Pancreas (tissue), 10 donors: ENCODE results near the gene PPARA. TPM values are rescaled to one million over a fixed set of nuclear protein-coding genes. Genes with fewer than 3 reads are reported as not detected.
A peak's percentile ranks its signal among the peaks of the same experiment; 100 is the strongest.

Experiments used
- ATAC-seq, 4 donors: fragments of 200-7000 bp; cut with Tn5 transposase; one replicate each; pipeline versions ENCODE4 v1.8.0 to v1.9.1; 2020; ENCODE audit warnings: mild to moderate bottlenecking in 4 of 4, moderate library complexity in 4 of 4
- DNase-seq, 6 donors: peaks; one replicate each; pipeline ENCODE4 v3.0.0-alpha.2; 2020
- FAIRE-seq: peaks from 2 replicates; lab custom pipeline; 2012; peaks lifted over from hg19 to GRCh38; lab: Jason Lieb, UNC
- H3K27ac ChIP-seq, 4 donors: fragments of 200-600 bp; sonication (generic); 1 replicate in 3 of 4; 2 replicates in 1 of 4; pipeline versions ENCODE4 v1.5.0 to v1.8.0; 2020
- H3K27me3 ChIP-seq, 4 donors: fragments of 200-600 bp; one replicate each; pipeline ENCODE4 v1.8.0; 2021
- H3K36me3 ChIP-seq, 3 donors: fragments of 200-600 bp; sonication (generic) in 1 of 3; one replicate each; pipeline versions ENCODE4 v1.5.0 to v1.8.0; 2020 to 2021
- H3K4me1 ChIP-seq, 3 donors: fragments of 200-600 bp; one replicate each; pipeline ENCODE4 v1.8.0; 2021
- H3K4me3 ChIP-seq, 4 donors: fragments of 200-600 bp; sonication (generic) in 2 of 4; one replicate each; pipeline versions ENCODE4 v1.5.0 to v1.8.0; 2020 to 2021
- H3K9me3 ChIP-seq, 4 donors: fragments of 200-600 bp; one replicate each; pipeline ENCODE4 v1.8.0; 2021
- WGBS, 2 donors: extraction: QIAGEN DNeasy Blood & Tissue Kit; methylation state at CpG; one replicate each; pipeline ENCODE4 v1.1.7; 2013; 5-methylcytosine and 5-hydroxymethylcytosine counted together
- intact Hi-C, 3 donors: fragments of 100-400 bp; cut with DNase I; formaldehyde crosslinking; loops; one replicate each; pipeline versions ENCODE4 v1.11.1 to v1.14.2; 2022
- polyA plus RNA-seq, 2 donors: library from polyadenylated mRNA; stranded (reverse); fragments of 200-250 nt; gene quantifications; one replicate each; pipeline ENCODE4 v1.2.3, GENCODE V29; 2013
- total RNA-seq, 6 donors: library from RNA; stranded (reverse); fragmentation: NEBNext Ultra II Directional in 4 of 6; extraction: Animal tissue kit (Norgen Biotek cat#: 25700) in 4 of 6; gene quantifications; one replicate each; pipeline versions ENCODE4 v1.2.1 to v1.2.4, GENCODE V29; 2021 to 2023
- TF ChIP-seq, protein P1 (sequence below), 4 donors: fragments of 200-600 bp; sonication (generic) in 3 of 4; IDR thresholded peaks; one replicate each; pipeline versions ENCODE4 v1.5.0 to v1.8.0; 2021; ENCODE audit warnings: antibody characterized with exemption in 4 of 4
- donor health status: healthy with polysubstance abuse.
- donor health status: DM: no; HTN: no; CAD: no; lungs with moderate emphysema.
- donor health status: DM: no; HTN: no; CAD: no.
- donor health status: control.
- donor health status: control.
- donor health status: Bipolar disorder and iron deficiency.
- donor health status: DM: yes; HTN: yes; CAD: no.
- donor health status: DM: no; HTN: no; CAD: no.
- donor health status: DM: no; HTN: no; CAD: no.
- donor health status: DM: yes; HTN: yes; CAD: no.

The PPARA gene
- total and polyA plus RNA-seq, 8 donors, result 4.1 to 24.5 (median 14.7) TPM

DNA sequence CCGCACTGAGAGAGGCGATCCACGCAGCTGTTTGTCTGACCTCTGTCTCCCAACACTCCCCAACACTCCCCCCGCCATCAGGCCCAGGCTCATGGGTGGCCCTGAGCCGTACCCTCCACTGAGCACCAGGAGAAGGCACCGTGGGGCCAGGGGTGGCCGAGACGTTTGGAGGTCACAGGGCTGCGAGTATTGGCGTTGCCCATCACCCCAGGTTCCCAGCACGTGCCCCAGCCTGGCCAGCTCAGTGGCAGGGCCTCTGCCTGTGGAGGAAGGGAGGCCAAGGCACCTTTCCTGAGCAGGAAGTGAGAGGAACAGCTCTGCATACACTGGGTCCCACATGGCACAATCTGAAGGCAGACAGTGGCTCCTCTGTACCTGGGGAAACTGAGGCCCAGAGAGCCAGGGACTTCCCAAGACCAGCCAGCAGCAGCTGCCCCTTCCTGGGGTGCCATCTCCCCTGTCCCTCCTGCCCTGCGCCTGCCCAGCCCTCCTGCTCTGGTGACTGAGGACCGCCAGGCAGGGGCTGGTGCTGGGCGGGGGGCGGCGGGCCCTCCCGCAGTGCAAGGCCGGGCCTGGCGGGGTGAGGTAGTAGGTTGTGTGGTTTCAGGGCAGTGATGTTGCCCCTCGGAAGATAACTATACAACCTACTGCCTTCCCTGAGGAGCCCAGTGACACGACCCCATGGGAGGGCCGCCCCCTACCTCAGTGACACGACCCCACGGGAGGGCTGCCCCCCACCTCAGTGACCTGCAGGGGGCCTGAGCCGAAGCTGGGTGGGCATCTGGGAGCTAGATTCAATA lies 37.0 kb upstream of the PPARA start:
- Histone ChIP-seq H3K4me1 (peaks cover 18 to 32% (median 19%) of the 10 kb centered on the region in 3 donors), H3K27me3 (no peaks in the 10 kb centered on the region), H3K4me3 (no peak overlapping the region), H3K27ac (peak overlapping the region in 3 of 4 donors; percentile 33 to 44 (median 41)), H3K36me3 (peaks cover 0 to 39% (median 30%) of the 10 kb centered on the region in 3 donors), H3K9me3 (no peaks in the 10 kb centered on the region)
- intact Hi-C loops, result loop anchor here in 1 of 3 donors (10.0 kb wide), 1 partner anchor 109 kb away; no protein-coding TSS in a partner anchor
- TF ChIP-seq, protein P1, sequence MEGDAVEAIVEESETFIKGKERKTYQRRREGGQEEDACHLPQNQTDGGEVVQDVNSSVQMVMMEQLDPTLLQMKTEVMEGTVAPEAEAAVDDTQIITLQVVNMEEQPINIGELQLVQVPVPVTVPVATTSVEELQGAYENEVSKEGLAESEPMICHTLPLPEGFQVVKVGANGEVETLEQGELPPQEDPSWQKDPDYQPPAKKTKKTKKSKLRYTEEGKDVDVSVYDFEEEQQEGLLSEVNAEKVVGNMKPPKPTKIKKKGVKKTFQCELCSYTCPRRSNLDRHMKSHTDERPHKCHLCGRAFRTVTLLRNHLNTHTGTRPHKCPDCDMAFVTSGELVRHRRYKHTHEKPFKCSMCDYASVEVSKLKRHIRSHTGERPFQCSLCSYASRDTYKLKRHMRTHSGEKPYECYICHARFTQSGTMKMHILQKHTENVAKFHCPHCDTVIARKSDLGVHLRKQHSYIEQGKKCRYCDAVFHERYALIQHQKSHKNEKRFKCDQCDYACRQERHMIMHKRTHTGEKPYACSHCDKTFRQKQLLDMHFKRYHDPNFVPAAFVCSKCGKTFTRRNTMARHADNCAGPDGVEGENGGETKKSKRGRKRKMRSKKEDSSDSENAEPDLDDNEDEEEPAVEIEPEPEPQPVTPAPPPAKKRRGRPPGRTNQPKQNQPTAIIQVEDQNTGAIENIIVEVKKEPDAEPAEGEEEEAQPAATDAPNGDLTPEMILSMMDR (IDR thresholded peaks at IDR 0.05), result no peak
- WGBS, 2 donors, result 64 to 67% methylated on average over 25 of the region's 25 CpGs
- FAIRE-seq (no peak), ATAC-seq (no peak), DNase-seq (peak in 2 of 6 donors; percentile 25 to 31)

DNA sequence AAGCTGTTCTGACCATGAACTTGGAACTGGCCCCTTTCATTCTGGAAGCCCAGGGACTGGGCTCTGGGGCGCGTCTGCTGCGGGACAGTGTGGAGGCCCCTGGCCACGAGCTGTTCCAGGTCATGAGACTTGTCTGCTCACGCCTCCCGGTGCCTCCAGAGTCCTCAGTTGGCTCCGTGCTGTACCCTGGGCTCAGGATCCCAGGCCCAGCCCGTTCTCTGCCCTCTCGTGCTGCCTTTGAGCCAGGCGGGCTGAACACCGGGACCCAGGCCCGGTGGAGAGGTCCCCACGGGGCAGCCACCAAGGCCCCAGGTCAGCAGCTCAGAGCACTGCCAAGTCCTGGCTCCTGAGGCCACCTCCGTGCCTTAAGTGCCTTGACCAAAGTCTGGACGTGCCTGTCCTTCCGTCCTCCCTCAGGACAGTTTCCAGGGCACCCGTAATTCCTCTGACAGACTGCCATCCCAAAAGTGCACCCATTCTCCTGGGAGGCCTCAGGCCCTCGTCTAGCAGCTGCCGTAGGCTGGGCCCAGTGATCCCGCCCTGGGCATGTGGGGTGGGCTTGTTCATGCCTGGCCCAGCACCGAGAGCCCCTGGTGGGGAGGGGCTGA lies 36.3 kb upstream of the PPARA start:
- FAIRE-seq (no peak), DNase-seq (peak in 2 of 6 donors; percentile 11 to 37), ATAC-seq (no peak)
- H3K27me3 ChIP-seq, result no peaks in the 10 kb centered on the region
- peaks cover 0 to 39% (median 30%) of the 10 kb centered on the region in 3 donors for H3K36me3 ChIP-seq
- H3K4me1 ChIP-seq, result peaks cover 11 to 25% (median 12%) of the 10 kb centered on the region in 3 donors
- intact Hi-C loops, result loop anchor here in 1 of 3 donors (10.0 kb wide), 1 partner anchor 109 kb away; no protein-coding TSS in a partner anchor
- WGBS, 2 donors, result 68 to 71% methylated on average over 21 of the region's 21 CpGs
- TF ChIP-seq, protein P1 (IDR thresholded peaks at IDR 0.05), result no peak
- H3K27ac ChIP-seq, result peak overlapping the region in 3 of 4 donors; percentile 41 to 55 (median 44)
- no peak overlapping the region for H3K4me3 ChIP-seq
- no peaks in the 10 kb centered on the region for H3K9me3 ChIP-seq

DNA sequence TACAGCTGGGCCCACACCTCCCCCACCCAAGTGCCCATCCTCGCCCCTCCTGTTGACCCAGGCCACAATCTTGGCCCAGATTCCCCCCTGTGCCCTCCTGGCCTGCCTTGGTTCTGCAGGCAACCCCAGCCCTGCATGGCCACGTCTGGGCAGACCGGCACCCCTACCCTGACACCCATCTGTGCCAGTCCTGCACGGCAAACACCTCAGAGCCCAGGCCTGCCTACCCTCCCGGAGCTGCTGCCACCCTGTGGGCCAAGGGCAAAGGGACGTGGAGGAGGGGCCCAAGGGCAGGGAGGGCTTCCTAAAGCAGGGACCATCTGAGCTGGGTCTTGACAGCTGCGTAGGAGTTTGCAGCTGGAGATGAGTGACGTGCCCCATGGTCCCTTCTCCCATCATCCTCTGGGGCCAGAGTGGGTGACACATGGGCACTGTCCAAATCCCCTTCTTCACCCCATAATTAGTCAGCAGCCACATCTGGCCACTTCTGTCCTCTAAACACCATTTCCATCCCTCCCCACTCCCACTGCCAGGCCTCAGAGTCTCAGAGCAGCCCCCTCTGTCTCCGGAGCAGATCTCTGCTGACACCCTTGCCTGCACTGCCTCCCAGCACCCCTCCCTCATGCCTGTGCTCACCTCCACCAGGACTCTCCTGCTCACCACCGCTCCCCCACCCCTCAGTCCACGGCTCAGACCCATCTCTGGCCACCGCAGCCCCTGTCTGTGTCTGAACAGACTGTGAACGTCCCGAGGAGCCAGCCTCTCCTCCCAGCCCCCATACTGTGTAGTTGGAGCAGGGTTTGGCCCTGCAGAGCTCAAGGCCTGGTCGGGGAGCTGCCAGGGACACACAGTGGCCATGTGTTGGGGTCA lies 35.6 kb upstream of the PPARA start:
- intact Hi-C loops, result loop anchor here in 2 of 3 donors (5.0 to 10.0 kb wide), 2 partner anchors 110 to 112 kb away; no protein-coding TSS in a partner anchor
- ATAC-seq, result peak in 3 of 4 donors; percentile 2 to 22 (median 5)

DNA sequence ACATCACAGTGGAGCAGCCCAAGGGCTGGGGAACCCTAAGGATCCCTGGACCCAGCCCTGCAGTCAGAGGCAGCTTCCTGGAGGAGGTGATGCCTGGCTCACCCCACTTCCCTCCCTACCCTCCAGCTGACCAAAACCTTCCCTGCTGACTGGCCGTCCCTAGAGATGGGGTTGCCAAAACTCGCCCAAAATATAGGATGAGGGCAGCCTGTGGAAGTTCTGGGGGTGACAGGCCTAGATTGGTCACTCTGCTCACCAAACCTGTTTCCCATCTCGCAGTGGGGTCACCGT lies 35.0 kb upstream of the PPARA start:
- ATAC-seq (peak in 1 of 4 donors; percentile 0), FAIRE-seq (no peak), DNase-seq (no peak)
- Histone ChIP-seq H3K27ac (peak overlapping the region; percentile 13 to 55 (median 50)), H3K9me3 (no peaks in the 10 kb centered on the region), H3K4me3 (no peak overlapping the region), H3K27me3 (no peaks in the 10 kb centered on the region), H3K36me3 (peaks cover 0 to 29% (median 20%) of the 10 kb centered on the region in 3 donors), H3K4me1 (peaks cover 0 to 12% (median 3%) of the 10 kb centered on the region in 3 donors)
- intact Hi-C loops, result loop anchor here in 2 of 3 donors (5.0 to 10.0 kb wide), 2 partner anchors 111 to 113 kb away; no protein-coding TSS in a partner anchor
- 44 to 49% methylated on average over 4 of the region's 4 CpGs for WGBS, 2 donors
- TF ChIP-seq, protein P1 (IDR thresholded peaks at IDR 0.05), result no peak

More for the DNA sequence above, 35.6 kb upstream of the PPARA start:
- Histone ChIP-seq H3K27ac (peak overlapping the region in 3 of 4 donors; percentile 13 to 55 (median 55)), H3K4me3 (no peak overlapping the region), H3K4me1 (peaks cover 4 to 18% (median 5%) of the 10 kb centered on the region in 3 donors), H3K9me3 (no peaks in the 10 kb centered on the region), H3K27me3 (no peaks in the 10 kb centered on the region), H3K36me3 (peaks cover 0 to 35% (median 26%) of the 10 kb centered on the region in 3 donors)
- FAIRE-seq (no peak), DNase-seq (peak in 2 of 6 donors; percentile 50 to 58)
- TF ChIP-seq, protein P1 (IDR thresholded peaks at IDR 0.05), result no peak
- 31 to 32% methylated on average over 14 to 15 of the region's 15 CpGs for WGBS, 2 donors
